OCI-LY3 (cell line): ENCODE data around the gene SRC.
A peak's percentile ranks its signal among the peaks of the same experiment; 100 is the strongest.

ENCODE experiments used
- H2AFZ ChIP-seq: fragments of 200-600, 300-600 bp; shearing (Covaris generic); 2 replicates; pipeline ENCODE4 v1.6.0; 2014; ENCODE audit warnings: antibody characterized with exemption, low read depth, low read length
- H3K27ac ChIP-seq: fragments of 200-600, 300-600 bp; sonication (generic); 2 replicates; pipeline ENCODE4 v1.5.1; 2014; ENCODE audit warnings: mild to moderate bottlenecking, low read length, moderate library complexity, mixed read lengths
- H3K27me3 ChIP-seq: fragments of 200-600, 300-600 bp; sonication (generic); 2 replicates; pipeline ENCODE4 v1.6.1; 2014; ENCODE audit warnings: low read depth, low read length, mixed read lengths
- H3K36me3 ChIP-seq: fragments of 200-600, 300-600 bp; sonication (generic); replicated peaks from 2 replicates; pipeline ENCODE3; 2014; ENCODE audit warnings: low read depth, low read length, mixed read lengths
- H3K4me1 ChIP-seq: fragments of 300-600, 200-600 bp; sonication (generic); 2 replicates; pipeline ENCODE4 v1.6.1; 2014; ENCODE audit warnings: low read length, mixed read lengths
- H3K4me2 ChIP-seq: fragments of 200-600, 300-600 bp; sonication (generic); 2 replicates; pipeline ENCODE4 v1.6.1; 2014; ENCODE audit warnings: low read length, mixed read lengths
- H3K4me3 ChIP-seq: fragments of 300-600, 200-600 bp; sonication (generic); 2 replicates; pipeline ENCODE4 v1.5.1; 2014; ENCODE audit warnings: antibody characterized with exemption, mild to moderate bottlenecking, low read length, moderate library complexity
- H3K79me2 ChIP-seq: fragments of 300-600, 200-600 bp; shearing (Covaris generic); 2 replicates; pipeline ENCODE4 v1.6.1; 2014; ENCODE audit warnings: mild to moderate bottlenecking, low read length, mixed read lengths
- H3K9ac ChIP-seq: fragments of 300-600, 200-600 bp; shearing (Covaris generic); 2 replicates; pipeline ENCODE4 v1.6.0; 2014; ENCODE audit warnings: mild to moderate bottlenecking, low read length, moderate library complexity
- H3K9me3 ChIP-seq: fragments of 200-600, 300-600 bp; shearing (Covaris generic); 2 replicates; pipeline ENCODE4 v1.6.1; 2014; ENCODE audit warnings: low read length, mixed read lengths; ENCODE audit not compliant: insufficient read depth
- H4K20me1 ChIP-seq: fragments of 200-600, 300-600 bp; sonication (generic); 2 replicates; pipeline ENCODE4 v1.6.1; 2016; ENCODE audit warnings: low read length, mixed read lengths; ENCODE audit not compliant: insufficient read depth
- CTCF ChIP-seq: fragments of 200-600, 300-600 bp; sonication (generic); IDR thresholded peaks from 2 replicates; pipeline ENCODE4 v1.5.1; 2014; ENCODE audit warnings: antibody characterized with exemption, low read length, low read depth
- EZH2phosphoT487 ChIP-seq: fragments of 200-600 bp; shearing (Covaris generic); IDR thresholded peaks from 2 replicates; pipeline ENCODE4 v1.6.1; 2018; ENCODE audit warnings: antibody characterized with exemption, mixed run types, low read depth

Gene SRC

GRCh38 chr20:37364013-37364926, 18.3 kb downstream of the SRC start:
- Histone ChIP-seq H3K27ac (peak overlapping the region; percentile 87), H3K79me2 (peaks cover 88% of the 10 kb centered on the region), H2AFZ (no peak overlapping the region), H3K9me3 (no peaks in the 10 kb centered on the region), H4K20me1 (peaks cover 58% of the 10 kb centered on the region), H3K4me3 (no peak overlapping the region), H3K9ac (no peak overlapping the region), H3K4me2 (no peak overlapping the region), H3K4me1 (peaks cover 51% of the 10 kb centered on the region), H3K27me3 (no peaks in the 10 kb centered on the region), H3K36me3 (peaks cover 56% of the 10 kb centered on the region)
- TF ChIP-seq CTCF (no peak), EZH2phosphoT487 (no peak)

- peaks cover 52% of the 10 kb centered on the region for H4K20me1 ChIP-seq
- H3K4me1 ChIP-seq: peaks cover 51% of the 10 kb centered on the region
- H3K9ac ChIP-seq: no peak overlapping the region
- no peaks in the 10 kb centered on the region for H3K27me3 ChIP-seq
- H3K4me3 ChIP-seq: no peak overlapping the region
- H3K79me2 ChIP-seq: peaks cover 88% of the 10 kb centered on the region
- H3K9me3 ChIP-seq: no peaks in the 10 kb centered on the region
- TF ChIP-seq CTCF (peak; percentile 27; the same call in 1 of the 2 replicates), EZH2phosphoT487 (no peak)
- H2AFZ ChIP-seq: no peak overlapping the region
- peaks cover 56% of the 10 kb centered on the region for H3K36me3 ChIP-seq
- H3K27ac ChIP-seq: peak overlapping the region; percentile 87
- peak overlapping the region; percentile 6; the same call in 1 of the 2 replicates for H3K4me2 ChIP-seq
These were observed 19.0 kb downstream of the SRC start for GRCh38 chr20:37364927-37365272.

- H3K79me2 ChIP-seq: peaks cover 88% of the 10 kb centered on the region
- no peaks in the 10 kb centered on the region for H3K9me3 ChIP-seq
- H4K20me1 ChIP-seq: peaks cover 41% of the 10 kb centered on the region
- H3K36me3 ChIP-seq: peaks cover 56% of the 10 kb centered on the region
- peak overlapping the region; percentile 87 for H3K27ac ChIP-seq
- TF ChIP-seq CTCF (peak; percentile 36), EZH2phosphoT487 (no peak; the same call in 1 of the 2 replicates)
- peak overlapping the region; percentile 3; the same call in 1 of the 2 replicates for H3K4me3 ChIP-seq
- H3K27me3 ChIP-seq: no peaks in the 10 kb centered on the region
- H3K4me1 ChIP-seq: peaks cover 56% of the 10 kb centered on the region
- no peak overlapping the region for H2AFZ ChIP-seq
- H3K9ac ChIP-seq: peak overlapping the region; percentile 35; the same call in 1 of the 2 replicates
- H3K4me2 ChIP-seq: peak overlapping the region; percentile 40
These were observed 20.1 kb downstream of the SRC start for GRCh38 chr20:37365760-37366638.
